Fibroblast of lung (primary cell): ENCODE measurements around the gene CCDC27.

Experiments
- EZH2 ChIP-seq: IDR thresholded peaks from 2 replicates; pipeline ENCODE4 v1.5.1; 2012; ENCODE audit warnings: low read length, control low read depth, mild to moderate bottlenecking; ENCODE audit errors: missing control alignments
- TF ChIP-seq, protein P1 (sequence below), 2 donors: IDR thresholded peaks in 1 of 2; conservative IDR thresholded peaks in 1 of 2; 1 replicate in 1 of 2; 2 replicates in 1 of 2; pipeline ENCODE4 v1.5.1; 2011 to 2012; ENCODE audit warnings: low read length in 2 of 2, control low read depth in 1 of 2, inconsistent platforms in 1 of 2, low read depth in 1 of 2, mild to moderate bottlenecking in 1 of 2

DNA sequence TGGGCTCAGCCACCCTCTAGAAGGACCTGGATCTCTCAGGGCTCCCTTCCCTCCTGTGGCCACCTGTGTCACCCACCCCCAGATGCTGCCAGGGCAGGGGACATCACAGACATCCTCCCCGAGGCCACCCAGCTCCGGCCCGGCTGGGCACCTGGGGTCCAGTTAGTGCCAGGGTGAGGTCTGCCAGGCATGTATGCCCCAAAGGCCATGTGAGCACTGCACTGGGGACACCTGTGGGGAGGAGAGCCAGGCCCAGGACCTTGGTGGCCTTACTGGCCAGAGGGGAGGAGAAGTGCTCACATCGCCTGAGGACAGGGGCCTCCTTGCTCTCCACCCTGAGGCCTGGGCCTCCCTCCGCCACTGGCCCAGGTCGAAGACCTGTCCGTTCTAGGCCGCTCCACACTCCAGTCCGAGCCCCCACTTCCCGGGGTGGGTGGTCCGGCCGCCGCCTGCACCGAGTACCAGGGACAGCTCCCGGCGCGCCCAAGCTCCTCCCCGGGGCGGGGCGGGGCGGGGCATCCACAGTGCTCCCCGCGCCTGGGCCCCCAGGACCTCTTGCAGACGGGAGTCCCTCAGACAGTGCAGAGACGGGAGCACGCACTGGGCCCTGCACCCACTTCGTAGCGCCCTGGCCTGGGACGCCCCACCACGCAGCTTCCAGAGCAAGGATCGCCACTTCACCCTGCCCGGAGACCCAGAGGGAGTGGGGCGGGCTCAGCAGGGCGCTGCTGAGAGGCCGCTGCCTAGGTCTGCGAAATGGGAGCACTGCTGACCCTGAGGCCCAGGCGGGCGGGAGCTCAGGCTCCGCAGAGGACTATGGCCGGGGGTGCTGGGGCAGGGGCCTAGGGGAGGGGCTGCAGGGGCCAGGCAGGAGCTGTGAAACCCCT, 34.3 kb upstream of the CCDC27 start:
- TF ChIP-seq, protein P1, sequence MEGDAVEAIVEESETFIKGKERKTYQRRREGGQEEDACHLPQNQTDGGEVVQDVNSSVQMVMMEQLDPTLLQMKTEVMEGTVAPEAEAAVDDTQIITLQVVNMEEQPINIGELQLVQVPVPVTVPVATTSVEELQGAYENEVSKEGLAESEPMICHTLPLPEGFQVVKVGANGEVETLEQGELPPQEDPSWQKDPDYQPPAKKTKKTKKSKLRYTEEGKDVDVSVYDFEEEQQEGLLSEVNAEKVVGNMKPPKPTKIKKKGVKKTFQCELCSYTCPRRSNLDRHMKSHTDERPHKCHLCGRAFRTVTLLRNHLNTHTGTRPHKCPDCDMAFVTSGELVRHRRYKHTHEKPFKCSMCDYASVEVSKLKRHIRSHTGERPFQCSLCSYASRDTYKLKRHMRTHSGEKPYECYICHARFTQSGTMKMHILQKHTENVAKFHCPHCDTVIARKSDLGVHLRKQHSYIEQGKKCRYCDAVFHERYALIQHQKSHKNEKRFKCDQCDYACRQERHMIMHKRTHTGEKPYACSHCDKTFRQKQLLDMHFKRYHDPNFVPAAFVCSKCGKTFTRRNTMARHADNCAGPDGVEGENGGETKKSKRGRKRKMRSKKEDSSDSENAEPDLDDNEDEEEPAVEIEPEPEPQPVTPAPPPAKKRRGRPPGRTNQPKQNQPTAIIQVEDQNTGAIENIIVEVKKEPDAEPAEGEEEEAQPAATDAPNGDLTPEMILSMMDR (conservative IDR thresholded peaks at IDR 0.05 in 1 of 2, IDR thresholded peaks at IDR 0.05 in 1 of 2; ENCODE audit: low read depth in 1 of 2, low read length in 2 of 2) = no peak
- no peak for TF ChIP-seq EZH2
